ENCODE results near the gene PLPP3.

Gene PLPP3

DNA sequence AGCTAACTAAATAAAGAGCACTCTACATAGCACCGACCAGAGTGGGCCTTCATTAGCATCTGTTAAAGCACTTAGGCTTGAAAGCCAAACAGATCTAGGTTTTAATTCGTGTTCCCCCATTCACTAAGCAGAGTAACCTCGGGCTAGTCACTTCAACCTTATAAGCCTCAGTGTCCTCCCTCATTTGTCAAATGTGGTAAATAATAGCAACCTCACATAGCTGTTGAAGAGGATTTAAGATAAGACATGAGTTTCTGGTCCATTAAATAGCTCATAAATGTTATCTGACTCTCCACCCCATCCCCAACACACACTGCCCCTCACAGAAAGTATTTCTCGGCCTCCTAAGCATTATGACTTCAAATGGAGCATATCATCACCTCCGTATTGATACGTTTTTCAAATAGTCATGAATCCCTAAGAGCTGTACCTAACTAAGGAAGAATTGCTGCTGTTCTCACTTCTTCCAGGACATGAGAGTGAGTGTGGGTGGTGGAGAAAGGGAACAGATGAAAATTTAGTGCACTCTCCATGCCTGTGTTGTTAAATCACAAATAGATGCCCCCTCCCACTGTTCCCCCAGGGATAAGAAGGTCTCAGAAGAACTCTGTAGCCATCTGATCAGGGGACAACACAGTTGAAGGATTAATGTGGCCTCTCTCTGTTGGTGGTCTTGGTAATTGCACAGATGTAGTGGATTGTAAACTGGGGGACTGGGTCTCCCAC is 47.6 kb downstream of the PLPP3 start:
- TF ChIP-seq, protein P1, sequence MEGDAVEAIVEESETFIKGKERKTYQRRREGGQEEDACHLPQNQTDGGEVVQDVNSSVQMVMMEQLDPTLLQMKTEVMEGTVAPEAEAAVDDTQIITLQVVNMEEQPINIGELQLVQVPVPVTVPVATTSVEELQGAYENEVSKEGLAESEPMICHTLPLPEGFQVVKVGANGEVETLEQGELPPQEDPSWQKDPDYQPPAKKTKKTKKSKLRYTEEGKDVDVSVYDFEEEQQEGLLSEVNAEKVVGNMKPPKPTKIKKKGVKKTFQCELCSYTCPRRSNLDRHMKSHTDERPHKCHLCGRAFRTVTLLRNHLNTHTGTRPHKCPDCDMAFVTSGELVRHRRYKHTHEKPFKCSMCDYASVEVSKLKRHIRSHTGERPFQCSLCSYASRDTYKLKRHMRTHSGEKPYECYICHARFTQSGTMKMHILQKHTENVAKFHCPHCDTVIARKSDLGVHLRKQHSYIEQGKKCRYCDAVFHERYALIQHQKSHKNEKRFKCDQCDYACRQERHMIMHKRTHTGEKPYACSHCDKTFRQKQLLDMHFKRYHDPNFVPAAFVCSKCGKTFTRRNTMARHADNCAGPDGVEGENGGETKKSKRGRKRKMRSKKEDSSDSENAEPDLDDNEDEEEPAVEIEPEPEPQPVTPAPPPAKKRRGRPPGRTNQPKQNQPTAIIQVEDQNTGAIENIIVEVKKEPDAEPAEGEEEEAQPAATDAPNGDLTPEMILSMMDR (conservative IDR thresholded peaks at IDR 0.05; ENCODE audit: low read depth, low read length) = no peak
- H3K4me3 ChIP-seq (ENCODE audit: low read length) = no peak overlapping the region
- no peak for DNase-seq (ENCODE audit: low read depth)

DNA sequence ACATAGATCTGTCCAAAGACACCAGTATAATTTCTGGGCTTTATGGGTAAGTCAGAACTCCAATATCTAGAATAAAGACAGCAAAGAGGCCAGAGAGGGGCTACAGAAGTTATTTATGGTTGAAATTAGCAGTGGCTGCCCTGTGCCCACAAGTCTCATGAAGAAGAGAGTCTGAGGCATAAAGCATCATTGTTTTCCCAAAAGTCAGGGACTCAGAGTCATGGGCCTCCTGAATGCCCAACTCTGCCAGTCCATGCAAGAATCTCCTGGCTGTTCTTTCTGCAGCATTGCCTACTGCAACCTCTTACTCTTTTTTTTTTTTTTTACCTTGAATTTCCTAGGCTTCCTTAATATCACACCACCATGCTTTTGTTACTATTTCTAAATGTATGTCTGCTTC is 49.6 kb downstream of the PLPP3 start:
- no peak overlapping the region for H3K4me3 ChIP-seq (ENCODE audit: low read length)
- TF ChIP-seq, protein P1 (conservative IDR thresholded peaks at IDR 0.05; ENCODE audit: low read depth, low read length) = no peak
- no peak for DNase-seq (ENCODE audit: low read depth)

DNA sequence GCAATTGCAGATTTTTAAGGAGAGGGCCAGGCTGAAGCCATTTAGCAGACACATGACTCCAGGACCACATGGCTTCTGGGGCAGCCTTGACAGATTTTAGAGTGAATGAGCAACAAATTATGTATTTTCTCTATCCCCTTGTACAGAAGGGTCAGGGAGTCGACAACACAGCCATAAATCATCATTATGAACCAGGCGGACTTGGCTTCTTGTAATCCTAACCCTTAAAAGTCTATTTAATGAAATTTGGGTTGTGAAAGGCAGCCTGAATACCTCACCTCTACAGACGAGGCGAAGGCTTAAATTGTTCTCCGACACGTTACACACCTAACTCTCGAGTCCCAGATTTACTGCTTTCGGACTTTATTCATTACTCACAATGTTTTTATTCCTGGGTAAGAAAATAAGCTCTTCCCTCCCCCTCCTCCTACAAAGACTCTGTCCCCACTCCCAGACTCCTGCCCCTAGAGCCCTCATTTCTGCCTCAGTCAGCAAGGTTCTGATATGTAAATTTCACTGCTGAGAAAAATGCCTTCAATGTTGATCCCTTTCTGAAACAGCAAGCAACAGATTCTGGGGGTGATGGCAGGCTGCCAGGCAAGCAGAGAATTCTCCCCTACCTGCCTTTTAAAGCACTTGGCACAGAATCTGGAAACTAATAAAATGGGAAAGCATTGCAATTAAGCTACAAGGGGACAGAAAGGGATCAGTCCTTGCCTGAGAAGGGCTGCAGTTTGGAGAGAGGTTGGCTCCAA is 51.6 kb downstream of the PLPP3 start:
- TF ChIP-seq, protein P1 (conservative IDR thresholded peaks at IDR 0.05; ENCODE audit: low read depth, low read length) = no peak

DNA sequence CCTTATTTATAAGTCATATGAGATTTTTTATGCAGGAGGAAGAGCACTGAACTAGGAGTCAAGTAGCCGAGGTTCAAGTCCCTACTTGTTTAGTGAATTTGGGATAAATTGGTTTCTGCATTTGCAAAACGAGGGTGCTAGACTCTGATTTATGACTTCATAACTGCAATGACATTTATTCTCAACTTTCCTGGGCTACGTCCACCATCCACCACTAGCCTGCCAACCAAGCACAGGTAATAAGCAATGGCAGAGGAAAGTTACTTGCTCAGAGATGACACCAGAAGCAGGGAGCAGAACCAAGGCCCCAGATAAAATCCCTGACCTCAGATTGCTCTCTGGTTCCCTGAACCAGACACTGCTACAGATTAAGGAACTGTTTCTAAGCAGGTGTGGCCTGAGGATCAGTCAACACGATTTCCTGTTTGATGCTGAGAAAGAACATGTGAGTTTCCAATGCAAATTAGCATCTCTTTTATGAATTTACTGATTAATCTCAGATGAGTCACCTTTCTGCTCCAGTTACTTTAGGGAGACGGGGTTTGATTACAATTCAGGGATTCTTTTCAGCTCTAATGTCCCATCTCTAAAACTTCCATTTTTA is 52.7 kb downstream of the PLPP3 start:
- TF ChIP-seq, protein P1 (conservative IDR thresholded peaks at IDR 0.05; ENCODE audit: low read depth, low read length) = no peak
- peak; percentile 15 for DNase-seq (ENCODE audit: low read depth)
- no peak overlapping the region for H3K4me3 ChIP-seq (ENCODE audit: low read length)

More for the DNA sequence above, 51.6 kb downstream of the PLPP3 start:
- peak; percentile 59 for DNase-seq (ENCODE audit: low read depth)
- H3K4me3 ChIP-seq (ENCODE audit: low read length) = no peak overlapping the region

DNA sequence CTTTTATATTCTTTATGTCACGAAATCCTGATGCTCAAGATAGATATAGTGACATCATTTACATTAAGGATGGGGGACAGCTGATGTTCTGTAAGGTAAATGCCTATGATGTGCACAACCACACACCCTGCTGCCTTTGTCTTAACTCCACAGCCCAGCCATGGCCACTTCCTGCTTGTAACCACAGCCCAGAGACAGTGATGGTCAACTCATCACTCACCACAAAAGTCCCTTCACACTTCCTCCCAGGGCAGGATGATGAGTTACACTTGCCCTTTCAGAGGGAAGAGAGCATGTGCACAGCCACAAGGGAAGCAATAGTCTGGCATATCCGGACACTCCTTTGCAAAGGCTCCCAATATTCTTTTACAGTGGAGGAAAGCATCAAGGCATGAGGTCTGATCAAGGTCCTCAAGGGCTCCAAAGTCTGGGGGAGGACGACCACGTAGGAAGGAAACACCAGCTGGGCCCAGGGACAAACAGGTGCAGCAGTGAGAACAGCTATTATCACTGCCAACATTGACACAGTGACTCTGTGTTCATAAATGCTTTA is 53.8 kb downstream of the PLPP3 start:
- TF ChIP-seq, protein P1 (conservative IDR thresholded peaks at IDR 0.05; ENCODE audit: low read depth, low read length) = no peak
- no peak overlapping the region for H3K4me3 ChIP-seq (ENCODE audit: low read length)
- no peak for DNase-seq (ENCODE audit: low read depth)

DNA sequence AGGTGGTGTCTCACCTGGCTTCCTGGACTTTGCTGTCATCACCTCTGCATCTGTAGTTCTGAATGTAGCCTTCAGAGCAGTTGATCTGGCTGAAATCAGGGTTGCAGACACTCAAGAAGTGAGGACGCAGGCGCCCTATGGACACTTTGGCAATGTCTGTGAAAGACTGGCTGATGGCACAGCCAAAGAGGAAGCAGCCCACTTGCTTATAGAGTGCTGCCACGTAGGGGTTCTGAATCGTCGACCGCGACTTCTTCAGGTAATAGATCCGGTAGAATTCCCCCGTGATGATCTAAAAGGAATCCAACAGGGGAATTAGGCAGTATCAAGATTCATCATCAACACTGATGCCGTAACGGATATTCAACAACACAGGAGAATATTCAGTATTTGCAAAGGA is 55.1 kb downstream of the PLPP3 start:
- DNase-seq (ENCODE audit: low read depth) = no peak
- no peak overlapping the region for H3K4me3 ChIP-seq (ENCODE audit: low read length)
- TF ChIP-seq, protein P1 (conservative IDR thresholded peaks at IDR 0.05; ENCODE audit: low read depth, low read length) = no peak
